ENCODE measurements around the gene ZNF256.

DNA sequence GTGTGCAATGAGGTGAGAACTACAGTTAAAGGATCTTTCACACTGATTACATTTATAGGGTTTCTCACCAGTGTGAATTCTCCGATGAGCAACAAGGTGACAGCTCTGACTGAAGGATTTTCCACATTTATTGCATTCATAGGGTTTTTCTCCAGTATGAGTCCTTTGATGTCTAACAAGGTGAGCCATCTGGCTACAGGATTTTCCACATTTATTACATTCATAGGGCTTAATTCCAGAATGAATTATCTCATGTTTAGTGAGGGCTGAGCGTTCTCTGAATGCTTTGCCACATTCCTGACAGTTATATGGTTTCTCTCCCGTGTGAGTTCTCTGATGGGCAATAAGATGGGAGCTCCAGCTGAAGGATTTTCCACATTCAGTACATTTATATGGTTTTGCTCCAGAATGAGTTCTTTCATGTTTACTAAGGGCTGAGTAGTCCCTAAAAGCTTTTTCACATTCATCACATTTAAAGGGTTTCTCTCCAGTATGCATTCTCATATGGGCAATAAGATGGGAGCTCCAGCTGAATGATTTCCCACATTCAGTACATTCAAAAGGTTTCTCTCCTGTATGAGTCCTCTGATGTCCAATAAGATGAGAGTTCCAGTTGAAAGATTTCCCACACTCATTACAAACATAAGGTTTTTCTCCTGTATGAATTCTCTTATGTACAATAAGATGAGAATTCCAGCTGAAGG, 31.2 kb upstream of the ZNF256 start:
- TF ChIP-seq POLR2A (IDR thresholded peaks at IDR 0.05; ENCODE audit: low read depth, low read length) (no peak), POLR2AphosphoS5 (IDR thresholded peaks at IDR 0.05; ENCODE audit: low read depth, low read length) (no peak)
